CD4-positive, CD25-positive, alpha-beta regulatory T cell (primary cell): Measurements from ENCODE around the gene RFFL. TPM values are rescaled to one million over a fixed set of nuclear protein-coding genes. Genes with fewer than 3 reads are reported as not detected.
A peak's percentile ranks its signal among the peaks of the same experiment; 100 is the strongest.
"Not testable (repeated sequence)": the region's sequence is repeated elsewhere in the genome, so short reads cannot be mapped to it uniquely, and the experiment has no call there.

Experiments used
- ATAC-seq, 2 donors: fragments of 150-1000 bp; cut with Tn5 transposase; one replicate each; pipeline ENCODE4 v1.10.0; 2021; ENCODE audit warnings: low read depth in 2 of 2, moderate number of reproducible peaks in 2 of 2, moderate library complexity in 1 of 2
- DNase-seq, 3 donors: peaks; one replicate each; pipeline versions ENCODE4 v3.0.0 to v3.0.0-alpha.2; 2012 to 2022; ENCODE audit warnings: mixed read lengths in 1 of 3
- H3K27ac ChIP-seq: one replicate; pipeline ENCODE4 v1.7.0; 2013; ENCODE audit warnings: mild to moderate bottlenecking, low read length; ENCODE audit not compliant: insufficient read depth, poor library complexity, severe bottlenecking
- H3K27me3 ChIP-seq: one replicate; pipeline ENCODE4 v1.7.0; 2013; ENCODE audit warnings: low read length; ENCODE audit not compliant: control insufficient read depth, insufficient read depth
- H3K36me3 ChIP-seq: one replicate; pipeline ENCODE4 v1.7.0; 2013; ENCODE audit warnings: mild to moderate bottlenecking, low read length, moderate library complexity; ENCODE audit not compliant: control insufficient read depth, insufficient read depth
- H3K4me1 ChIP-seq: 2 replicates; pipeline ENCODE4 v1.7.0; 2013; ENCODE audit warnings: mild to moderate bottlenecking, low read length; ENCODE audit not compliant: insufficient read depth, control insufficient read depth, poor library complexity, severe bottlenecking
- H3K4me3 ChIP-seq: one replicate; pipeline ENCODE4 v1.7.0; 2013; ENCODE audit warnings: low read depth, mild to moderate bottlenecking, low read length, moderate library complexity
- H3K9me3 ChIP-seq, 2 experiments: 1 replicate in 1 of 2; 2 replicates in 1 of 2; pipeline ENCODE4 v1.7.0; 2013; ENCODE audit warnings: low read length in 2 of 2, mild to moderate bottlenecking in 1 of 2, moderate library complexity in 1 of 2; ENCODE audit not compliant: control insufficient read depth in 2 of 2
- H3K27ac Mint-ChIP-seq, 3 donors: one replicate each; pipeline ENCODE4 v1.8.0; 2020 to 2022; ENCODE audit warnings: mild to moderate bottlenecking in 3 of 3, mixed read lengths in 3 of 3, moderate library complexity in 2 of 3
- H3K27me3 Mint-ChIP-seq: one replicate; pipeline ENCODE4 v1.8.0; 2022; ENCODE audit warnings: mild to moderate bottlenecking, mixed read lengths
- H3K36me3 Mint-ChIP-seq: one replicate; pipeline ENCODE4 v1.8.0; 2020; ENCODE audit warnings: mixed read lengths
- H3K4me1 Mint-ChIP-seq, 4 donors: one replicate each; pipeline ENCODE4 v1.8.0; 2020 to 2022; ENCODE audit warnings: mixed read lengths in 4 of 4, mild to moderate bottlenecking in 1 of 4
- H3K4me3 Mint-ChIP-seq, 4 donors: one replicate each; pipeline ENCODE4 v1.8.0; 2020 to 2022; ENCODE audit warnings: mild to moderate bottlenecking in 4 of 4, mixed read lengths in 4 of 4, moderate library complexity in 3 of 4
- H3K9me3 Mint-ChIP-seq, 7 donors: one replicate each; pipeline ENCODE4 v1.8.0; 2020 to 2022; ENCODE audit warnings: mixed read lengths in 7 of 7, mild to moderate bottlenecking in 3 of 7, moderate library complexity in 2 of 7
- polyA plus RNA-seq, 4 donors: library from polyadenylated mRNA; unstranded; fragments of 300-500 nt; fragmentation: Illumina TruSeq; gene quantifications; one replicate each; pipeline ENCODE4 v1.2.3, GENCODE V29; 2021
- total RNA-seq: library from RNA; stranded (reverse); gene quantifications from one replicate; pipeline ENCODE4 v1.2.3, GENCODE V29; 2022

The RFFL gene
- total RNA-seq = 118 TPM
- polyA plus RNA-seq = 100 to 1,000 TPM in 1 of 4 donors, 10 to 100 TPM in 3; 69.8 to 128 (median 79.3) TPM

- Histone ChIP-seq H3K4me3 (peak within 1 kb of the TSS; percentile 57), H3K36me3 (peaks cover 27% of the 10 kb centered on the region)
- H3K4me1 Mint-ChIP-seq = peaks cover 27 to 87% (median 65%) of the 10 kb centered on the region in 4 donors
Measured at GRCh38 chr17:35063514-35064223, at the start of gene RFFL. Gene RFFL, minus strand, starts transcription at chr17:35063707. Its CDS starts 37,154 bp downstream, at chr17:35026553.

GRCh38 chr17:35110791-35111190 lies 47.3 kb upstream of the RFFL start:
- H3K4me3 Mint-ChIP-seq, H3K9me3 ChIP-seq, H3K9me3 Mint-ChIP-seq, H3K27ac ChIP-seq, H3K4me1 ChIP-seq, DNase-seq, ATAC-seq, H3K27ac Mint-ChIP-seq, H3K27me3 ChIP-seq, H3K4me3 ChIP-seq, H3K27me3 Mint-ChIP-seq: not testable (repeated sequence)
- peaks cover 17% of the 10 kb centered on the region for H3K36me3 ChIP-seq
- H3K4me1 Mint-ChIP-seq = peaks cover 0 to 16% (median 11%) of the 10 kb centered on the region in 4 donors
- H3K36me3 Mint-ChIP-seq = peaks cover 25% of the 10 kb centered on the region

More at GRCh38 chr17:35063514-35064223, at the start of gene RFFL:
- peaks cover 42% of the 10 kb centered on the region for H3K4me1 ChIP-seq
- H3K27me3 Mint-ChIP-seq = no peaks in the 10 kb centered on the region
- no peaks in the 10 kb centered on the region for H3K9me3 Mint-ChIP-seq
- ATAC-seq = peak; percentile 98 to 99
- H3K36me3 Mint-ChIP-seq = peaks cover 34% of the 10 kb centered on the region
- H3K4me3 Mint-ChIP-seq = peak within 1 kb of the TSS; percentile 63 to 82 (median 76)
- H3K27ac Mint-ChIP-seq = peak within 1 kb of the TSS; percentile 90 to 96 (median 95)
- H3K9me3 ChIP-seq = no peaks in the 10 kb centered on the region
- DNase-seq = peak; percentile 77 to 93 (median 77)
- no peaks in the 10 kb centered on the region for H3K27me3 ChIP-seq
- H3K27ac ChIP-seq = peak within 1 kb of the TSS; percentile 83

- peaks cover 2 to 17% (median 3%) of the 10 kb centered on the region in 4 donors for H3K4me1 Mint-ChIP-seq
- Histone ChIP-seq H3K4me1 (no peaks in the 10 kb centered on the region), H3K27me3 (no peaks in the 10 kb centered on the region), H3K27ac (no peak overlapping the region), H3K9me3 (no peaks in the 10 kb centered on the region), H3K36me3 (peaks cover 52% of the 10 kb centered on the region), H3K4me3 (no peak overlapping the region)
- no peaks in the 10 kb centered on the region for H3K9me3 Mint-ChIP-seq
- H3K27me3 Mint-ChIP-seq = no peaks in the 10 kb centered on the region
- no peak overlapping the region for H3K4me3 Mint-ChIP-seq
- peaks cover 44% of the 10 kb centered on the region for H3K36me3 Mint-ChIP-seq
- H3K27ac Mint-ChIP-seq = peak overlapping the region in 1 of 3 donors; percentile 76
- ATAC-seq = no peak
- no peak for DNase-seq
Measured at GRCh38 chr17:35104844-35105450, 41.4 kb upstream of the RFFL start.

GRCh38 chr17:35103271-35103670 lies 39.8 kb upstream of the RFFL start:
- Mint-ChIP-seq H3K27ac (peak overlapping the region in 1 of 3 donors; percentile 54), H3K4me1 (peaks cover 0 to 12% (median 3%) of the 10 kb centered on the region in 4 donors), H3K4me3 (no peak overlapping the region)

GRCh38 chr17:35101725-35102124 lies 38.2 kb upstream of the RFFL start:
- no peak overlapping the region for H3K27ac ChIP-seq
- peaks cover 51% of the 10 kb centered on the region for H3K36me3 ChIP-seq
- no peaks in the 10 kb centered on the region for H3K9me3 Mint-ChIP-seq
- no peaks in the 10 kb centered on the region for H3K27me3 ChIP-seq
- DNase-seq = no peak
- no peaks in the 10 kb centered on the region for H3K9me3 ChIP-seq
- H3K4me1 ChIP-seq = no peaks in the 10 kb centered on the region
- peaks cover 2 to 12% (median 3%) of the 10 kb centered on the region in 4 donors for H3K4me1 Mint-ChIP-seq
- peak overlapping the region in 2 of 3 donors; percentile 42 to 56 for H3K27ac Mint-ChIP-seq
- ATAC-seq = no peak
- no peak overlapping the region for H3K4me3 ChIP-seq
- H3K36me3 Mint-ChIP-seq = peaks cover 47% of the 10 kb centered on the region
- H3K27me3 Mint-ChIP-seq = no peaks in the 10 kb centered on the region
- H3K4me3 Mint-ChIP-seq = no peak overlapping the region

More at GRCh38 chr17:35103271-35103670, 39.8 kb upstream of the RFFL start:
- no peaks in the 10 kb centered on the region for H3K4me1 ChIP-seq
- H3K36me3 ChIP-seq = peaks cover 58% of the 10 kb centered on the region
- H3K36me3 Mint-ChIP-seq = peaks cover 53% of the 10 kb centered on the region
- no peak overlapping the region for H3K27ac ChIP-seq
- H3K9me3 Mint-ChIP-seq = no peaks in the 10 kb centered on the region
- H3K27me3 ChIP-seq = no peaks in the 10 kb centered on the region
- H3K27me3 Mint-ChIP-seq = no peaks in the 10 kb centered on the region
- ATAC-seq (no peak), DNase-seq (no peak)
- H3K9me3 ChIP-seq = no peaks in the 10 kb centered on the region
- no peak overlapping the region for H3K4me3 ChIP-seq

- Histone ChIP-seq H3K4me3 (no peak overlapping the region), H3K9me3 (no peaks in the 10 kb centered on the region), H3K27ac (no peak overlapping the region), H3K4me1 (no peaks in the 10 kb centered on the region), H3K27me3 (no peaks in the 10 kb centered on the region), H3K36me3 (peaks cover 45% of the 10 kb centered on the region)
- DNase-seq (no peak), ATAC-seq (no peak)
- H3K4me3 Mint-ChIP-seq = no peak overlapping the region
- H3K4me1 Mint-ChIP-seq = peaks cover 4 to 12% (median 7%) of the 10 kb centered on the region in 4 donors
- H3K27me3 Mint-ChIP-seq = no peaks in the 10 kb centered on the region
- no peak overlapping the region for H3K27ac Mint-ChIP-seq
- H3K36me3 Mint-ChIP-seq = peaks cover 40% of the 10 kb centered on the region
- H3K9me3 Mint-ChIP-seq = no peaks in the 10 kb centered on the region
Measured at GRCh38 chr17:35101036-35101435, 37.5 kb upstream of the RFFL start.

GRCh38 chr17:35099908-35100307 lies 36.4 kb upstream of the RFFL start:
- Mint-ChIP-seq H3K27me3 (no peaks in the 10 kb centered on the region), H3K36me3 (peaks cover 35% of the 10 kb centered on the region), H3K9me3 (no peaks in the 10 kb centered on the region), H3K27ac (peak overlapping the region in 1 of 3 donors; percentile 83), H3K4me3 (no peak overlapping the region), H3K4me1 (peaks cover 0 to 9% (median 6%) of the 10 kb centered on the region in 4 donors)
- Histone ChIP-seq H3K4me3 (no peak overlapping the region), H3K27ac (no peak overlapping the region), H3K27me3 (no peaks in the 10 kb centered on the region), H3K4me1 (no peaks in the 10 kb centered on the region), H3K36me3 (peaks cover 35% of the 10 kb centered on the region), H3K9me3 (no peaks in the 10 kb centered on the region)
- DNase-seq (no peak), ATAC-seq (no peak)
